GM23338 (cell line): ENCODE measurements around the gene CTDP1. TPM values are rescaled to one million over a fixed set of nuclear protein-coding genes. Genes with fewer than 3 reads are reported as not detected.

Experiments used
- ATAC-seq: fragments of 200-7000 bp; cut with Tn5 transposase; 3 replicates; pipeline ENCODE4 v1.9.1; 2020
- DNase-seq: peaks from one replicate; pipeline ENCODE4 v3.0.0-alpha.2; 2015; ENCODE audit warnings: low spot score
- H2AFZ ChIP-seq: fragments of 200-600 bp; sonication (generic); 2 replicates; pipeline ENCODE4 v1.8.0; 2016; ENCODE audit warnings: antibody characterized with exemption, mild to moderate bottlenecking, moderate library complexity
- H3F3A ChIP-seq: fragments of 200-600 bp; sonication (generic); replicated peaks from 2 replicates; pipeline ENCODE4 v1.8.0; 2017; ENCODE audit warnings: antibody characterized with exemption, mixed run types, low read depth
- H3K27ac ChIP-seq: fragments of 200-600 bp; sonication (generic); 2 replicates; pipeline ENCODE4 v1.6.1; 2016; ENCODE audit warnings: low read depth
- H3K27me3 ChIP-seq: fragments of 200-600 bp; sonication (generic); 2 replicates; pipeline ENCODE4 v1.8.0; 2016; ENCODE audit warnings: mild to moderate bottlenecking, mixed run types, moderate library complexity; ENCODE audit not compliant: insufficient read depth
- H3K36me3 ChIP-seq: fragments of 200-600 bp; sonication (generic); 2 replicates; pipeline ENCODE4 v1.8.0; 2016; ENCODE audit warnings: mild to moderate bottlenecking; ENCODE audit not compliant: insufficient read depth
- H3K4me1 ChIP-seq: fragments of 200-600 bp; sonication (generic); 2 replicates; pipeline ENCODE4 v1.8.0; 2016; ENCODE audit warnings: mild to moderate bottlenecking, moderate library complexity; ENCODE audit not compliant: insufficient read depth
- H3K4me2 ChIP-seq: fragments of 200-600 bp; sonication (generic); 2 replicates; pipeline ENCODE4 v1.7.1; 2017; ENCODE audit warnings: mixed run types
- H3K4me3 ChIP-seq: fragments of 200-600 bp; sonication (generic); 2 replicates; pipeline ENCODE4 v1.6.1; 2016; ENCODE audit warnings: mixed run types
- H3K79me2 ChIP-seq: fragments of 200-600 bp; sonication (generic); replicated peaks from 2 replicates; pipeline ENCODE4 v1.8.0; 2017; ENCODE audit warnings: mild to moderate bottlenecking; ENCODE audit not compliant: insufficient read depth
- H3K9me2 ChIP-seq: fragments of 200-600 bp; sonication (generic); 2 replicates; pipeline ENCODE4 v1.8.0; 2017; ENCODE audit not compliant: insufficient read depth
- H4K20me1 ChIP-seq: fragments of 200-600 bp; sonication (generic); replicated peaks from 2 replicates; pipeline ENCODE4 v1.8.0; 2017; ENCODE audit warnings: mild to moderate bottlenecking; ENCODE audit not compliant: insufficient read depth
- H3K27ac Mint-ChIP-seq: 2 replicates; pipeline ENCODE4 v1.8.0; 2020; ENCODE audit warnings: inconsistent platforms, mild to moderate bottlenecking, moderate library complexity, mixed read lengths
- H3K27me3 Mint-ChIP-seq: 3 replicates; pipeline ENCODE4 v1.8.0; 2022; ENCODE audit warnings: low read depth, mild to moderate bottlenecking, moderate library complexity, mixed read lengths, inconsistent platforms; ENCODE audit not compliant: insufficient read depth, poor library complexity
- H3K36me3 Mint-ChIP-seq: 3 replicates; pipeline ENCODE4 v1.8.0; 2021; ENCODE audit warnings: low read depth, mild to moderate bottlenecking, inconsistent platforms, moderate library complexity, mixed read lengths
- H3K4me1 Mint-ChIP-seq: 3 replicates; pipeline ENCODE4 v1.8.0; 2020; ENCODE audit warnings: mild to moderate bottlenecking, inconsistent platforms, mixed read lengths
- H3K4me3 Mint-ChIP-seq: 3 replicates; pipeline ENCODE4 v1.8.0; 2021; ENCODE audit warnings: moderate library complexity, mild to moderate bottlenecking, inconsistent platforms, mixed read lengths
- H3K9me3 Mint-ChIP-seq: 3 replicates; pipeline ENCODE4 v1.8.0; 2020; ENCODE audit warnings: moderate library complexity, mild to moderate bottlenecking, inconsistent platforms, mixed read lengths
- CREB1 ChIP-seq: fragments of 250-450 bp; sonication (Bioruptor Pico); IDR thresholded peaks from 2 replicates; pipeline ENCODE4 v1.5.0; 2020; ENCODE audit warnings: low read depth, mild to moderate bottlenecking, moderate library complexity
- ETS1 ChIP-seq: IDR thresholded peaks from 2 replicates; pipeline ENCODE4 v1.6.1; 2016; ENCODE audit warnings: antibody characterized with exemption
- EZH2 ChIP-seq: fragments of 200-600 bp; sonication (generic); IDR thresholded peaks from one replicate; pipeline ENCODE4 v1.8.0; 2017; ENCODE audit warnings: antibody characterized with exemption, mild to moderate bottlenecking, low read depth; ENCODE audit not compliant: unreplicated experiment
- EZH2phosphoT487 ChIP-seq: fragments of 200-600 bp; sonication (generic); IDR thresholded peaks from one replicate; pipeline ENCODE4 v1.8.1; 2018; ENCODE audit warnings: antibody characterized with exemption; ENCODE audit not compliant: unreplicated experiment
- JUNB ChIP-seq: IDR thresholded peaks from one replicate; pipeline ENCODE4 v1.6.1; 2016; ENCODE audit warnings: antibody characterized with exemption; ENCODE audit not compliant: unreplicated experiment
- NANOG ChIP-seq: IDR thresholded peaks from 2 replicates; pipeline ENCODE4 v1.6.1; 2016; ENCODE audit warnings: antibody characterized with exemption, borderline replicate concordance
- POLR2AphosphoS5 ChIP-seq: IDR thresholded peaks from 2 replicates; pipeline ENCODE4 v1.6.1; 2016; ENCODE audit warnings: antibody characterized with exemption, low read depth
- STAT1 ChIP-seq: IDR thresholded peaks from one replicate; pipeline ENCODE4 v1.6.1; 2016; ENCODE audit warnings: antibody characterized with exemption; ENCODE audit not compliant: unreplicated experiment
- ZNF114 ChIP-seq: fragments of 250-450 bp; sonication (Bioruptor Pico); IDR thresholded peaks from 2 replicates; pipeline ENCODE4 v1.5.0; 2020; ENCODE audit warnings: mild to moderate bottlenecking, moderate library complexity
- ZNF331 ChIP-seq: fragments of 250-450 bp; sonication (Bioruptor Pico); IDR thresholded peaks from 2 replicates; pipeline ENCODE4 v1.5.0; 2020; ENCODE audit warnings: low read depth, mild to moderate bottlenecking, moderate library complexity
- ZNF462 ChIP-seq: fragments of 250-450 bp; sonication (Bioruptor Pico); IDR thresholded peaks from 2 replicates; pipeline ENCODE4 v1.5.0; 2020; ENCODE audit warnings: mild to moderate bottlenecking, moderate library complexity
- polyA plus RNA-seq: library from polyadenylated mRNA; unstranded; fragments of >200 nt; fragmentation: Nextera tagmentation; extraction: Ambion mirVana; gene quantifications from 2 replicates; pipeline ENCODE4 v1.2.1, GENCODE V29; 2016
- total RNA-seq: library from RNA; depleted of rRNA; stranded (reverse); fragments of >200 nt; shearing (Covaris generic); gene quantifications from 2 replicates; pipeline ENCODE4 v1.2.3, GENCODE V29; 2014

Gene CTDP1
- total and polyA plus RNA-seq, 2 experiments from 2014 or later = 9.4 to 51.6 TPM

- no peak overlapping the region for H3K4me2 ChIP-seq
- DNase-seq = no peak
- TF ChIP-seq CREB1 (no peak), STAT1 (no peak), NANOG (no peak), EZH2 (no peak), POLR2AphosphoS5 (no peak), ETS1 (no peak), ZNF114 (CRISPR knock-in tag) (no peak), EZH2phosphoT487 (no peak), JUNB (no peak), ZNF331 (CRISPR knock-in tag) (no peak), ZNF462 (CRISPR knock-in tag) (no peak)
These were observed 90.9 kb downstream of the CTDP1 start for GRCh38 chr18:79770501-79770815.

More at GRCh38 chr18:79770501-79770815, 90.9 kb downstream of the CTDP1 start:
- Histone ChIP-seq H3K36me3 (no peaks in the 10 kb centered on the region), H3K27me3 (no peaks in the 10 kb centered on the region), H2AFZ (no peak overlapping the region), H3K27ac (no peak overlapping the region), H3K79me2 (no peaks in the 10 kb centered on the region), H3K4me1 (no peaks in the 10 kb centered on the region), H4K20me1 (no peaks in the 10 kb centered on the region), H3K4me3 (no peak overlapping the region), H3F3A (no peaks in the 10 kb centered on the region), H3K9me2 (no peaks in the 10 kb centered on the region)
- Mint-ChIP-seq H3K27me3 (peaks cover 11% of the 10 kb centered on the region), H3K9me3 (peaks cover 28% of the 10 kb centered on the region), H3K36me3 (peaks cover 9% of the 10 kb centered on the region), H3K4me3 (no peak overlapping the region), H3K27ac (no peak overlapping the region), H3K4me1 (no peaks in the 10 kb centered on the region; the same call in 2 of the 3 replicates)
- ATAC-seq = no peak
